ENCODE data around the gene PDE8A. TPM values are rescaled to one million over a fixed set of nuclear protein-coding genes. Genes with fewer than 3 reads are reported as not detected.

Gene PDE8A
- total and polyA plus RNA-seq, 10 of the 15 experiments (the other 5 are each of a cell fraction or from before 2014, with no cell fraction given) = 6.7 to 69.2 (median 27.2) TPM

GRCh38 chr15:85095566-85095965 is 113.9 kb downstream of the PDE8A start:
- ChIA-PET RAD21 (ENCODE audit: unreplicated experiment) (no interaction called here), CTCF (interaction anchor here (1.9 kb wide), 1 partner anchor 10 kb away, joined by 8 read pairs; no protein-coding TSS in a partner anchor), POLR2A (no interaction called here), SMC1A (ENCODE audit: uncharacterized antibody, unreplicated experiment) (no interaction called here)
- no peak for FAIRE-seq
- H3K27ac ChIP-seq (ENCODE audit: control insufficient read depth, insufficient read depth) = no peak overlapping the region
- H3K4me1 ChIP-seq (ENCODE audit: control insufficient read depth, insufficient read depth, low read length) = no peaks in the 10 kb centered on the region
- WGBS (ENCODE audit: insufficient coverage, insufficient replicate concordance, low lambda C conversion rate, missing lambda C conversion rate) = over 99% methylated on average over 6 of the region's 6 CpGs
- peaks cover 3 to 6% of the 10 kb centered on the region in 2 experiments for H3K36me3 ChIP-seq (ENCODE audit: control insufficient read depth in 2 of 2, insufficient read depth in 2 of 2, low read length in 1 of 2)
- no peaks in the 10 kb centered on the region for H3K27me3 ChIP-seq (replicated peaks in 1 of 2; ENCODE audit: control insufficient read depth in 2 of 2, insufficient read depth in 2 of 2, low read length in 1 of 2)
- no peak overlapping the region for H3K9ac ChIP-seq (ENCODE audit: control insufficient read depth, insufficient read depth, low read length)
- DNase-seq (ENCODE audit: low read depth, low spot score) = no peak
- H3K9me3 ChIP-seq (replicated peaks; ENCODE audit: control insufficient read depth, insufficient read depth, low read length) = no peaks in the 10 kb centered on the region
- H4K20me1 ChIP-seq (ENCODE audit: control insufficient read depth, insufficient read depth) = no peaks in the 10 kb centered on the region
- H2AFZ ChIP-seq (ENCODE audit: control insufficient read depth, low read depth, low read length) = no peak overlapping the region
- no peak overlapping the region for H3K4me2 ChIP-seq (ENCODE audit: control insufficient read depth, insufficient read depth)
- no TSS peak for BruUV-seq (replicated peaks)
- intact Hi-C loops (cut with micrococcal nuclease; ENCODE audit: unreplicated experiment) (no loop called here), in situ Hi-C loops (cut with MboI) (no loop called here)
- no peaks in the 10 kb centered on the region for H3K79me2 ChIP-seq (ENCODE audit: control insufficient read depth, insufficient read depth, low read length)
- ATAC-seq = no peak
- H3K4me3 ChIP-seq = no peak overlapping the region
- TF ChIP-seq MEF2A (IDR thresholded peaks at IDR 0.05; ENCODE audit: insufficient read depth, low read depth, low read length) (no peak), CBX5 (IDR thresholded peaks at IDR 0.05; ENCODE audit: low read depth) (no peak), ZBTB40 (IDR thresholded peaks at IDR 0.05; ENCODE audit: borderline replicate concordance) (no peak), BRCA1 (IDR thresholded peaks at IDR 0.05; ENCODE audit: low read depth, low read length) (no peak), SMAD5 (IDR thresholded peaks at IDR 0.05; ENCODE audit: low read depth) (no peak), MAX (IDR thresholded peaks at IDR 0.05; ENCODE audit: low read depth, low read length) (no peak), HCFC1 (IDR thresholded peaks at IDR 0.05; ENCODE audit: low read length) (no peak), EGR1 (IDR thresholded peaks at IDR 0.05; ENCODE audit: borderline replicate concordance in 1 of 2, low read depth in 2 of 2, low read length in 2 of 2) (no peak), ZNF274 (IDR thresholded peaks at IDR 0.05; ENCODE audit: insufficient read depth, insufficient read length) (no peak), ZZZ3 (IDR thresholded peaks at IDR 0.05; ENCODE audit: control insufficient read depth, insufficient read length, low read depth) (no peak), ZNF687 (IDR thresholded peaks at IDR 0.05) (no peak), SMC3 (IDR thresholded peaks at IDR 0.05; ENCODE audit: borderline replicate concordance, low read length) (no peak), HDGF (IDR thresholded peaks at IDR 0.05) (no peak), CREB1 (IDR thresholded peaks at IDR 0.05; ENCODE audit: low read depth) (no peak), BACH1 (IDR thresholded peaks at IDR 0.05; ENCODE audit: borderline replicate concordance) (no peak), JUND (IDR thresholded peaks at IDR 0.05; ENCODE audit: low read depth, low read length) (no peak), BMI1 (IDR thresholded peaks at IDR 0.05; ENCODE audit: borderline replicate concordance) (no peak), ESRRA (IDR thresholded peaks at IDR 0.05; ENCODE audit: low read length) (no peak)
